H1 (cell line): Measurements from ENCODE around the gene RBM47. TPM values are rescaled to one million over a fixed set of nuclear protein-coding genes. Genes with fewer than 3 reads are reported as not detected.

Experiments
- E2F6 ChIP-seq: IDR thresholded peaks from 2 replicates; pipeline ENCODE4 v1.6.1; 2012; ENCODE audit warnings: inconsistent platforms
- KDM1A ChIP-seq: fragments of 200-600, 300-600 bp; sonication (generic); IDR thresholded peaks from 2 replicates; pipeline ENCODE4 v1.7.1; 2016; ENCODE audit warnings: mild to moderate bottlenecking, low read length, borderline replicate concordance
- NRF1 ChIP-seq: IDR thresholded peaks from 2 replicates; pipeline ENCODE4 v1.6.1; 2011; ENCODE audit warnings: mild to moderate bottlenecking, low read depth, low read length, improper control_type of control experiment
- RXRA ChIP-seq: IDR thresholded peaks from 2 replicates; pipeline ENCODE4 v1.6.1; 2011; ENCODE audit warnings: low read depth, mild to moderate bottlenecking, low read length, moderate library complexity; ENCODE audit not compliant: insufficient read depth
- SAP30 ChIP-seq: fragments of 300-600 bp; sonication (generic); IDR thresholded peaks from 2 replicates; pipeline ENCODE4 v1.7.1; 2012; ENCODE audit warnings: low read length, moderate library complexity, mild to moderate bottlenecking, inconsistent platforms; ENCODE audit not compliant: insufficient read depth, insufficient replicate concordance
- SIX5 ChIP-seq: IDR thresholded peaks from 2 replicates; pipeline ENCODE4 v1.6.1; 2011; ENCODE audit warnings: mild to moderate bottlenecking, low read depth, low read length
- SP4 ChIP-seq: IDR thresholded peaks from 2 replicates; pipeline ENCODE4 v1.6.1; 2012; ENCODE audit warnings: low read length, inconsistent platforms
- SRF ChIP-seq: IDR thresholded peaks from 2 replicates; pipeline ENCODE4 v1.6.1; 2011; ENCODE audit warnings: mild to moderate bottlenecking, low read depth, low read length, moderate library complexity
- polyA plus RNA-seq, 7 experiments: library from polyadenylated mRNA; depleted of rRNA in 3 of 7; stranded (reverse) in 5 of 7; unstranded in 2 of 7; fragments of >200 nt in 5 of 7; fragments of 200-250 nt in 2 of 7; gene quantifications; 1 replicate in 5 of 7; 2 replicates in 1 of 7; 4 replicates in 1 of 7; pipeline versions ENCODE4 v1.2.1 to v1.2.3, GENCODE V29; 2011 to 2013; ENCODE audit warnings: missing spikeins in 2 of 7, mixed read lengths in 2 of 7
- total RNA-seq: library from RNA; stranded (reverse); fragmentation: NEBNext Ultra II Directional; extraction: Animal tissue kit (Norgen Biotek cat#: 25700); gene quantifications from 2 replicates; pipeline ENCODE4 v1.2.1, GENCODE V29; 2021

RBM47 gene
- total and polyA plus RNA-seq, 2 of the 8 experiments (the other 6 are each of a cell fraction or from before 2014, with no cell fraction given), result 42.8 to 78.9 TPM

DNA sequence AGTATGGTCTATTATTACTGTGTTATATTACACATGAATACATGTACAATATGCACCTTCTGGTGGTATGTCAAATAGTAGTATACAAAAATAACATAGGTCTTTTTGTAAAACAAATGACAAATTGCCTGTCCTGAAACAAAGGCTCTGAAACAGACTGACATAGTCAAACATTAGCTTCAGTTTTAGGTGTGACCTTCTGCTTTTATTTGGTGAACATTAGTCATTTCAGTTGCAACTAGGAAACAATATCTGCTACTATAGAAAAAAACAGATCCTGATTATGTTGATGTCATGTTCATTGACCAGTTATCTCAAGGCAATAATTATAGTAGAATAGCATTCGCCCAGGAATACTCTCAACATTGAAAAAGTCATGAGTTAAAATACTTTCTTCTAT is 171.6 kb downstream of the RBM47 start (continued):
- TF ChIP-seq SAP30, result no peak
- TF ChIP-seq KDM1A, result no peak
- no peak for TF ChIP-seq E2F6
- no peak for TF ChIP-seq SRF
- no peak for TF ChIP-seq NRF1
- no peak for TF ChIP-seq SP4
- no peak for TF ChIP-seq RXRA
- TF ChIP-seq SIX5, result no peak
